Urinary bladder (tissue), 4 donors: ENCODE results near the gene APOOL. TPM values are rescaled to one million over a fixed set of nuclear protein-coding genes. Genes with fewer than 3 reads are reported as not detected.
"Not testable (repeated sequence)": the region's sequence is repeated elsewhere in the genome, so short reads cannot be mapped to it uniquely, and the experiment has no call there.

Experiments
- DNase-seq: peaks from one replicate; pipeline ENCODE4 v3.0.0-alpha.2; 2015; ENCODE audit errors: extremely low spot score
- H3K27ac ChIP-seq: one replicate; pipeline ENCODE4 v1.5.1; 2013; ENCODE audit warnings: low read depth, mild to moderate bottlenecking, moderate library complexity
- H3K36me3 ChIP-seq: one replicate; pipeline ENCODE4 v1.6.1; 2013; ENCODE audit warnings: mild to moderate bottlenecking, moderate library complexity; ENCODE audit not compliant: insufficient read depth
- H3K4me1 ChIP-seq: one replicate; pipeline ENCODE4 v1.6.1; 2013; ENCODE audit warnings: mild to moderate bottlenecking, moderate library complexity; ENCODE audit not compliant: insufficient read depth
- H3K4me3 ChIP-seq: one replicate; pipeline ENCODE4 v1.5.1; 2013; ENCODE audit warnings: low read depth, low read length
- WGBS: extraction: QIAGEN DNeasy Blood & Tissue Kit; methylation state at CpG from one replicate; pipeline ENCODE4 v1.1.7; 2013; 5-methylcytosine and 5-hydroxymethylcytosine counted together
- polyA plus RNA-seq: library from polyadenylated mRNA; stranded (reverse); fragments of 200-250 nt; gene quantifications from one replicate; pipeline ENCODE4 v1.2.3, GENCODE V29; 2013
- total RNA-seq: library from RNA; depleted of rRNA; stranded (reverse); fragments of >200 nt; gene quantifications from one replicate; pipeline ENCODE4 v1.2.3, GENCODE V29; 2014
- donor health status: healthy with polysubstance abuse.
- donor health status: healthy.

Gene APOOL, protein sequence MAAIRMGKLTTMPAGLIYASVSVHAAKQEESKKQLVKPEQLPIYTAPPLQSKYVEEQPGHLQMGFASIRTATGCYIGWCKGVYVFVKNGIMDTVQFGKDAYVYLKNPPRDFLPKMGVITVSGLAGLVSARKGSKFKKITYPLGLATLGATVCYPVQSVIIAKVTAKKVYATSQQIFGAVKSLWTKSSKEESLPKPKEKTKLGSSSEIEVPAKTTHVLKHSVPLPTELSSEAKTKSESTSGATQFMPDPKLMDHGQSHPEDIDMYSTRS
- total RNA-seq (19.1 TPM), polyA plus RNA-seq (9.9 TPM)

DNA sequence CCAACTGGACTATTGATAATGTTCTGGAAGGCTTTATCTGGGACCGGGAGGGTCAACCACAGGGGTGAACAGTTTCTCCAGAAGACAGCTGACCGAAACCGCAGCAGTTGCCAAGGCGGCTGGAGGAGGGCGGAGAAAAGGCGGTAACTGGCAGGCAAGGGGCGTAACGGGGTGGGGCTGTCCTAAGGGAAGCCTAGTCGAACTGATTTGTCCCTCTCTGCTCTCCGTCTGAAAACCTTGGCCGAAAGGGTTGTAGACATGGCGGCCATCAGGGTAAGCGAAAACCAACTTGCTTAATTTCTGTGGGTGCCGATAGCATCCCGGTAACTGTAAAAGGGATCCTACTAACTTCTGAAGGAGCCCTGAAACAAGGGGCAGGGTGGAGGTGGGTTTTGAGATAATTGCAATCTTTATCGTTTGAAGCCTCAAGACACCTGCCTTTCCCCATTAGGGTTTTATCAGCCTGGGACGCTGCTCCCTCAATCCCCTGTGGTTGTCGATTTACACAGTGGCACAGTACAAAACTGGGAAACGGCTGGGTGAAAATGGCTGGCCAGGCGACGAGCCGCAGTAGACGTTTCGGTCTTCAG lies at the start of gene APOOL:
Gene APOOL, plus strand, starts transcription at position 223 of the 590 bp plus-strand sequence. Its CDS starts 36 bp downstream, at position 259.
- H3K4me3 ChIP-seq, result peak within 1 kb of the TSS; percentile 71
- H3K27ac ChIP-seq, result peak within 1 kb of the TSS; percentile 38
- DNase-seq, result peak; percentile 71
- H3K4me1 ChIP-seq, result no peaks in the 10 kb centered on the region
- H3K36me3 ChIP-seq, result no peaks in the 10 kb centered on the region
- under 1% methylated on average over 24 of the region's 24 CpGs for WGBS

- Histone ChIP-seq H3K4me3 (no peak overlapping the region), H3K36me3 (no peaks in the 10 kb centered on the region), H3K4me1 (no peaks in the 10 kb centered on the region), H3K27ac (no peak overlapping the region)
- no peak for DNase-seq
- 27% methylated on average over 1 of the region's 1 CpG for WGBS
Measured at GRCh38 chrX:84956304-84956703, 47.4 kb upstream of the APOOL start.

DNA sequence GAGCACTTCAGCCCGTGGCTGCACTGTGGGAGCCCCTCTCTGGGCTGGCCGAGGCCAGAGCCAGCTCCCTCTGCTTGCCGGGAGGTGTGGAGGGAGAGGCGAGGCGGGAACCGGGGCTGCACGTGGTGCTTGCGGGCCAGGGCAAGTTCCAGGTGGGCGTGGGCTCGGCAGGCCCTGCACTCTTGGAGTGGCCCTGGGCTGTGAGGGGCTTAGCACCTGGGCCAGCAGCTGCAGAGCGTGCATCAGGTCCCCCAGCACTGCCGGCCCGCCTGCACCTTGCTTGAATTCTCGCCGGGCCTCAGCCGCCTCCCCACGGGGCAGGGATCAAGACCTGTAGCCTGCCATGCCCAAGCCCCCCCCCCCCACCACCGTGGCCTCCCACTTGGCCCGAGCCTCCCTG lies 28.9 kb upstream of the APOOL start:
- Histone ChIP-seq H3K4me1 (no peaks in the 10 kb centered on the region), H3K27ac (no peak overlapping the region), H3K4me3 (no peak overlapping the region), H3K36me3 (no peaks in the 10 kb centered on the region)
- WGBS, result 96% methylated on average over 19 of the region's 19 CpGs
- DNase-seq, result no peak

GRCh38 chrX:84991739-84992138 lies 11.9 kb upstream of the APOOL start:
- WGBS, result 95% methylated on average over 5 of the region's 5 CpGs
- not testable (repeated sequence) for H3K27ac ChIP-seq, H3K4me3 ChIP-seq, H3K36me3 ChIP-seq, DNase-seq, H3K4me1 ChIP-seq

DNA sequence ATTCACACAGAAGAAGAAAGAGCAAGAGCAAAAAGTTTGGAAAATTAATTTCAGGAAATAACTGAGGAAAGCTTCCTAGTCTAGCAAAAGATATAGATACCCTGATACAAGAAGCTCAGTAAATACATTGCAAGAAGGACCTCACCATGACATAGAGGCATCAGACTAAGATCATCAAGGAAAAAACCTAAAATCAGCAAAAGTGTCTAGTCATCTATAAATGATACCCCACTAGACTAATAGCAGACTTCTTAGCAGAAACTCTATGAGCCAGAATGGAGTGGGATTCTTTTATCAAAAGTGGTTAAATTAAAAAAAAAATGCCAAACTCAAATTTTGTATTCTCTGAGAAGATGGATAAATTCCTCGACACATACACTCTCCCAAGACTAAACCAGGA lies 10.5 kb upstream of the APOOL start:
- H3K4me1 ChIP-seq, result no peaks in the 10 kb centered on the region
- H3K27ac ChIP-seq, result no peak overlapping the region
- no peak for DNase-seq
- H3K4me3 ChIP-seq, result no peak overlapping the region
- no peaks in the 10 kb centered on the region for H3K36me3 ChIP-seq
- 96% methylated on average over 1 of the region's 1 CpG for WGBS

DNA sequence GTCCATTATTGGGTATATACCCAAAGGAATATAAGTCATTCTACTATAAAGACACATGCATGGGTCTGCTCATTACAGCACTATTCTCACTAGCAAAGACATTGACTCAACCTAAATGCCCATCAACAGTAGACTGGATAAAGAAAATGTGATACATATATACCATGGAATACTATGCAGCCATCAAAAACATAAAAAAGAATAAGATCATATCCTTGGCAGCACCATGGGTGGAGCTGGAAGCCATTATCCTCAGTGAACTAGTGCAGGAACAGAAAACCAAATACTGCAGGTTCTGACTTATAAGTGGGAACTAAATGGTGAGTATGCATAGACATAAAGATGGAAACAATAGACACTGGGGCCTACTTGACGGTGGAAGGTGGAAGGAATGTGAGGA lies 2.3 kb upstream of the APOOL start:
- Histone ChIP-seq H3K36me3 (no peaks in the 10 kb centered on the region), H3K27ac (no peak overlapping the region), H3K4me1 (no peaks in the 10 kb centered on the region), H3K4me3 (no peak overlapping the region)
- DNase-seq, result no peak
- whole genome bisulfite sequencing, result 84% methylated on average over 1 of the region's 1 CpG

- no peak for DNase-seq
- Histone ChIP-seq H3K4me1 (no peaks in the 10 kb centered on the region), H3K36me3 (no peaks in the 10 kb centered on the region), H3K4me3 (peak overlapping the region; percentile 71), H3K27ac (peak overlapping the region; percentile 38)
- WGBS, result 7% methylated on average over 11 of the region's 11 CpGs
Measured at GRCh38 chrX:85004255-85004654, 578 bp downstream of the APOOL start.

DNA sequence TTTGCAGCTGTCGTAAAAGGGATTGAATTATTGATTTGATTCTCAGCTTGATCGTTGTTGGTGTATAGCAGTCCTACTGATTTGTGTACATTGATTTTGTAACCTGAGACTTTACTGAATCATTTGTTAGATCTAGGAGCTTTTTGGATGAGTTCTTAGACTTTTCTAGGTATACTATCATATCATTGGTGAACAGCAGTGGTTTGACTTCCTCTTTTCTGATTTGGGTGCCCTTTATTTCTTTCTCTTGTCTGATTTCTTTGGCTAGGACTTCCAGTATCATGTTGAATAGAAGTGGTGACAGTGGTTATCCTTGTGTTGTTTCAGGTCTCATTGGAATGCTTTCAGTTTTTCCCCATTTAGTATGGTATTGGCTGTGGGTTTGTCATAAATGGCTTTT lies 8.4 kb downstream of the APOOL start:
- H3K4me1 ChIP-seq, result no peaks in the 10 kb centered on the region

GRCh38 chrX:85015351-85015750 lies 11.7 kb downstream of the APOOL start:
- H3K4me1 ChIP-seq, H3K27ac ChIP-seq, DNase-seq, H3K36me3 ChIP-seq, H3K4me3 ChIP-seq: not testable (repeated sequence)
- WGBS, result 96% methylated on average over 8 of the region's 8 CpGs

More for the DNA sequence above, 8.4 kb downstream of the APOOL start:
- DNase-seq, result no peak
- WGBS, result over 99% methylated on average over 2 of the region's 2 CpGs
- Histone ChIP-seq H3K36me3 (no peaks in the 10 kb centered on the region), H3K27ac (no peak overlapping the region), H3K4me3 (no peak overlapping the region)

DNA sequence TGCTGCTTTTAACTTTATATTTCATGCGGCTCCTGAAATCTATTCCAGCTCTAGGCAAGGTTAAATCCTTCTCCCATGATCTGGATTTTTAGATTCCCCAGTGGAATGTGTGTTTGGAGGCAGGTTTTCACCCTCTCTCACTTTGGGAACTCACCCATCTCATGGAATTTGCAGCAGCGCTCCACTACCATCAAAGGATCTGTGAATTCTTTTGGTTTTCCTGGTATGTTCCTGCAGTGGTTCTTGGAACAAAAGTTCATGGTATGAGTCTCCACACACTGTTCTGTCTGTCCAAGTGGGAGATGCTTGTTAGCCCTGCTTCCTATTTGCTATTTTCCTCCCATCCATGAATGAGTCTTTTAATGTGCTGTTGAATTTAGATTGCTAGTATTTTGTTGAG lies 14.0 kb downstream of the APOOL start:
- H3K4me1 ChIP-seq, result no peaks in the 10 kb centered on the region
- DNase-seq, result no peak
- H3K27ac ChIP-seq, result no peak overlapping the region
- no peaks in the 10 kb centered on the region for H3K36me3 ChIP-seq
- 99% methylated on average over 2 of the region's 2 CpGs for WGBS
- no peak overlapping the region for H3K4me3 ChIP-seq

- 97% methylated on average over 1 of the region's 1 CpG for WGBS
- DNase-seq, result no peak
- H3K4me1 ChIP-seq, result no peaks in the 10 kb centered on the region
- no peaks in the 10 kb centered on the region for H3K36me3 ChIP-seq
- H3K27ac ChIP-seq, result no peak overlapping the region
- no peak overlapping the region for H3K4me3 ChIP-seq
Measured at GRCh38 chrX:85018471-85018870, 14.8 kb downstream of the APOOL start.

GRCh38 chrX:85020216-85020615 lies 16.5 kb downstream of the APOOL start:
- H3K4me3 ChIP-seq, result no peak overlapping the region
- DNase-seq, result no peak
- no peaks in the 10 kb centered on the region for H3K4me1 ChIP-seq
- WGBS, result 98% methylated on average over 4 of the region's 4 CpGs
- no peak overlapping the region for H3K27ac ChIP-seq
- H3K36me3 ChIP-seq, result no peaks in the 10 kb centered on the region

GRCh38 chrX:85024044-85024443 lies 20.4 kb downstream of the APOOL start:
- no peaks in the 10 kb centered on the region for H3K4me1 ChIP-seq
- H3K27ac ChIP-seq, result no peak overlapping the region
- no peak for DNase-seq
- H3K4me3 ChIP-seq, result no peak overlapping the region
- WGBS, result 56% methylated on average over 2 of the region's 2 CpGs
- H3K36me3 ChIP-seq, result no peaks in the 10 kb centered on the region

DNA sequence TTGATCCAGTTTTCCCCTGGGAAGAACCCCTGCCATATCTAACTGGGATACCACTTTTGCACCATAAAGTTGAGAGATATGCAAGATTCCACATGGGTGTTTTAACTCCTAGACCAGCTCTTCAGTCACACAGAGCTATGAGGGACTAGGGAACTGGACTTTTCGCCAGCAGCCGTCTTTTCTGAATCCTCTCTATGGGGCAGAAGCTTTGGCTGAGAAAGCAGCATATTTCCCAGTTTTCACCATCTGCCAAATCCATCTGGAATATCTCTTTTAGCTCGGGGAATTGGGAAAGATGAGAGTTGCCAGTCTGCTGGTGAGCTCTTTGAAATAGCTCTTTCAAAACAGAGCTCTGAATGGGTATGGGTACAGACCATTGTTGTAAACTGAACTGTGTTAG lies 20.9 kb downstream of the APOOL start:
- Histone ChIP-seq H3K4me3 (no peak overlapping the region), H3K4me1 (no peaks in the 10 kb centered on the region), H3K36me3 (no peaks in the 10 kb centered on the region), H3K27ac (no peak overlapping the region)
- WGBS, result 79% methylated on average over 3 of the region's 3 CpGs
- DNase-seq, result no peak
